ENCODE results near the gene ELMO3.
A peak's percentile ranks its signal among the peaks of the same experiment; 100 is the strongest.

ELMO3 gene

DNA sequence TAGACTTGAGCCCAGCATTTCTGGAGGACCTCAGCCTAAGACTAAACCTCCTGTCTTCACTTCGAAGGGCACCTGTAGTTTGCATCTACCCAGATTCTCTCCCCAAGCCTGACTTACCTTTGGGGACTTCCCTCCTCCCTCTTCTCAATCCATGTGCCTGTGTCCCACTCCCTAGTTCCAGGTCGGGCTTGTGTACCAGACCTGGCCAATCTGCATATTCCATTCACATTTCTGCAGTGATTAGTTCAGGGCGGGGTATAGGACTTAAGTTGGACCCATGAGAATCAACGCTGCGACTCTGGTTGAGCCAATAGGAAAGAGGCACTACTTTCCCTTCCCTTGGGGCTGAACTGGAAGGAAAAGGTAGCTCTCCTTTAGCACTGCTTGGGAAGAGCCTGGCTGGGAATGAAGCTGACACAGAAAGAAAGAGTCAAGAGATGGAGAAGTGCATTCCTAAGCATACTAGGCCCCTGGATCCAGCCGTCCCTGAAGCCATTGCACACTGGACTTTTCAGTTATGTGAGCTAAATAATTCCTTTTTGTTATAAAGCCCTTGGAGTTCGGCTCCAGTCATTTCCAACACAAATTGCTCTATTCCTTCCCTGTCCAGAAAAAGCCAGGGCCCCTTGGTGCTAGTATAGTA is 41.7 kb upstream of the ELMO3 start:
- no peaks in the 10 kb centered on the region for H3K9me3 ChIP-seq (ENCODE audit: control insufficient read depth, low read length)
- H3K27me3 ChIP-seq (ENCODE audit: control insufficient read depth, insufficient read depth, low read length, poor library complexity, severe bottlenecking), result peaks cover 100% of the 10 kb centered on the region
- WGBS, 2 experiments, result 52 to 56% methylated on average over 7 of the region's 7 CpGs
- no peak overlapping the region for H3K4me3 ChIP-seq (ENCODE audit: insufficient read depth, low read depth, low read length)
- no peak overlapping the region for H3K27ac ChIP-seq (ENCODE audit: insufficient read depth, low read depth, low read length, poor library complexity, severe bottlenecking)
- peaks cover 9% of the 10 kb centered on the region for H3K4me1 ChIP-seq (ENCODE audit: control insufficient read depth, insufficient read depth, low read length)
- no peaks in the 10 kb centered on the region for H3K36me3 ChIP-seq (ENCODE audit: control insufficient read depth, insufficient read depth, low read length)

DNA sequence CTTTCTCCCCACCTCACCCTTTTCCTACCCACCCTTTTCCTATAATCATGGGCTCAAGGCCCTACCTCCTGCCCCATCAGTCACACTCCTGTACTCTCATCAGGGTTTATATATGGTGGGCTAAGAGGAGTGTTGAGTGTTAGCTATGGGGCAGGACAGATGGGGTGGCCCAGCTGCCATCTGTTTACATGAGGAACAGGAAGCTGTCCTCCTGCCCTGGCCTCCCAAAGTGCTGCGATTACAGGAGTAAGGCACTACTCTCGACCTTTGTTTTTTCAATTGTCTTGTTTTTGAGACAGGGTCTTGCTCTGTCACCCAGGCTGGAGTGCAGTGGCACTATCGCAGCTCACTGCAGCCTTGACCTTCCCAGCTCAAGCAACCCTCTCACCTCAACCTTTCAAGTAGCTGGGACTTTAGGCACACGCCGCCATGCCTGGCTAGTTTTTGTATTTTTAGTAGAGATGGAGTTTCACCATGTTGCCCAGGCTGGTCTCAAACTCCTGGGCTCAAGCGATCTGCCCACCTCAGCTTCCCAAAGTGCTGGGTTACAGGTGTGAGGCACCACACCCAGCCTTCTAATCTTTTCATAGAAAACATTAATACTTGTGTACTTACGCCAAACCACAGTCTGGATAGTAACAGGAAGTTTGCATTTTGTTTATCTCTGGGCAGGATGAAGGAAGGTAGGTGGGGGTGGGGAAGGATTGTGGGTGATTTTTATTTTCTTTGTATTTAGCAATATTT is 40.9 kb upstream of the ELMO3 start:
- H3K4me3 ChIP-seq (ENCODE audit: insufficient read depth, low read depth, low read length), result no peak overlapping the region
- 54 to 57% methylated on average over 6 to 7 of the region's 7 CpGs for WGBS, 2 experiments
- peaks cover 100% of the 10 kb centered on the region for H3K27me3 ChIP-seq (ENCODE audit: control insufficient read depth, insufficient read depth, low read length, poor library complexity, severe bottlenecking)
- H3K27ac ChIP-seq (ENCODE audit: insufficient read depth, low read depth, low read length, poor library complexity, severe bottlenecking), result no peak overlapping the region
- H3K9me3 ChIP-seq (ENCODE audit: control insufficient read depth, low read length), result no peaks in the 10 kb centered on the region
- H3K36me3 ChIP-seq (ENCODE audit: control insufficient read depth, insufficient read depth, low read length), result no peaks in the 10 kb centered on the region
- H3K4me1 ChIP-seq (ENCODE audit: control insufficient read depth, insufficient read depth, low read length), result peaks cover 9% of the 10 kb centered on the region

DNA sequence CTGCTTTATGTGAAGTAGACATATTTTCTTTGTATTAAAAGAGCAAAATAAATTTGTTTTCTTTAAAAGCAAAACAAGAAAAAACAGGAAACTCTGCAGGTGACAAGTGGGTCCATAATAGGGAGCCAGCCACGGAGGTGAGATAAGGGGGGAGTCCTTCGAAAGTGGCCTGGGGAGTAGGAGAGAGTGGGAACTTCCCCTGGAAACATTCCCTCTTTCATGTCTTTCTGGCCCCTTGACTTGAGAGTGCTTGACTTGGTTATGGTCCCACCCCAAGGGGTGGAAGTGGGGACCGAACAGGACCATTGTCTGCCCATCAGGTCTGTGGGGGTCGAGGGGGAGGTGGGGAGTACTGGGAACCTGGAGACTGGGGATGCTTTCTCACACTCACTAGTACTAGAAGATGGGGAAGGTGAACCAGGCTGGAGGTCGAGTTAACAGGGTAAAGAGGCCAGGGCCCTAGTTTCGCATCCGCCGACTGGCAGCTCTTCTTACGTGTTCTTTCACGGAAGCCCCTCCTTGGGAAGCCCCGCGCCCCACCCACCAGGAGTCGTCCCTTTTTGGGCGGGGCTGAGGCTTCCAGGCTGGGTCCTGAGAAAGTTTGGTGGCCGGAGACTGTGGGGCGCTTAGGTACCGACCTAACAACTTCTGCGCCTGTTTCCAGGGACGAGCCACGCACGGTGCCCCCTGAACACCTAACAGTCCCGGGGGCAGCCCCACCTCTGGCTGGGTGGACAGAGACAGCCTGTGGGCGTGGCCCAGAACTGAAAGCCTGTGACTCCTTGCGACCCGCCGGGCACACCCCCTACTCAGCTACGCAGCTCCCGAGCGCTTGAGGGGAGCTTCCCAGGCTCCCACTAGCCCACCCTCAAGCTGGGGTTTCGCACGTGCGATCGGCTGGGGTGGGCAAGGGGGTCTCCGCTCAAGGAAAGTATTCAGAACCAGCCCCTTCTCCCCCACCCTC is 40.0 kb upstream of the ELMO3 start:
- Histone ChIP-seq H3K36me3 (ENCODE audit: control insufficient read depth, insufficient read depth, low read length) (no peaks in the 10 kb centered on the region), H3K27ac (ENCODE audit: insufficient read depth, low read depth, low read length, poor library complexity, severe bottlenecking) (no peak overlapping the region), H3K27me3 (ENCODE audit: control insufficient read depth, insufficient read depth, low read length, poor library complexity, severe bottlenecking) (peaks cover 100% of the 10 kb centered on the region), H3K9me3 (ENCODE audit: control insufficient read depth, low read length) (no peaks in the 10 kb centered on the region), H3K4me3 (ENCODE audit: insufficient read depth, low read depth, low read length) (peak overlapping the region; percentile 54), H3K4me1 (ENCODE audit: control insufficient read depth, insufficient read depth, low read length) (peaks cover 14% of the 10 kb centered on the region)
- WGBS, 2 experiments, result 5% methylated on average over 34 of the region's 34 CpGs

DNA sequence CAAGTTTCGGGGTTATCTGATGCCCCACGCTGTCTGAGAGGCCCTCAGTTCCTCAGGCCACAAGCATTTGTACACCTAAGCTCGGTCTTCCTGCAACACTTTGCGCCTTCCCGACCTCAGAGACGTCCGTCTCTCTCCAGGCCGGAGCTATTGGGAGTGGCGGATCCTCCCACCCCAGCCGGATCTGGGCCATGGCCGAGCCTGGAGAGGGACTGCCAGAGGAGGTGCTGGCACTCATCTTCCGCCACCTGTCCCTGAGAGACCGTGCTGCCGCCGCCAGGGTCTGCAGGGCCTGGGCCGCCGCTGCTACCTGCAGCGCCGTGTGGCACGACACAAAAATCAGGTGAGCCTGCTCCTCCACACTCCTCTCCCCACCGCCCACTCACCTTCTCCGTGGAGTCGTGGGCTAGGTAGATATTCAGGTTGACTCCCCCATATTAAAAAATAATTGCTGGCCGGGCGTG is 37.3 kb upstream of the ELMO3 start:
- no peaks in the 10 kb centered on the region for H3K36me3 ChIP-seq (ENCODE audit: control insufficient read depth, insufficient read depth, low read length)
- peaks cover 19% of the 10 kb centered on the region for H3K4me1 ChIP-seq (ENCODE audit: control insufficient read depth, insufficient read depth, low read length)
- no peak overlapping the region for H3K4me3 ChIP-seq (ENCODE audit: insufficient read depth, low read depth, low read length)
- H3K27ac ChIP-seq (ENCODE audit: insufficient read depth, low read depth, low read length, poor library complexity, severe bottlenecking), result no peak overlapping the region
- no peaks in the 10 kb centered on the region for H3K9me3 ChIP-seq (ENCODE audit: control insufficient read depth, low read length)
- WGBS, 2 experiments, result 24 to 25% methylated on average over 25 of the region's 25 CpGs
- peaks cover 100% of the 10 kb centered on the region for H3K27me3 ChIP-seq (ENCODE audit: control insufficient read depth, insufficient read depth, low read length, poor library complexity, severe bottlenecking)

DNA sequence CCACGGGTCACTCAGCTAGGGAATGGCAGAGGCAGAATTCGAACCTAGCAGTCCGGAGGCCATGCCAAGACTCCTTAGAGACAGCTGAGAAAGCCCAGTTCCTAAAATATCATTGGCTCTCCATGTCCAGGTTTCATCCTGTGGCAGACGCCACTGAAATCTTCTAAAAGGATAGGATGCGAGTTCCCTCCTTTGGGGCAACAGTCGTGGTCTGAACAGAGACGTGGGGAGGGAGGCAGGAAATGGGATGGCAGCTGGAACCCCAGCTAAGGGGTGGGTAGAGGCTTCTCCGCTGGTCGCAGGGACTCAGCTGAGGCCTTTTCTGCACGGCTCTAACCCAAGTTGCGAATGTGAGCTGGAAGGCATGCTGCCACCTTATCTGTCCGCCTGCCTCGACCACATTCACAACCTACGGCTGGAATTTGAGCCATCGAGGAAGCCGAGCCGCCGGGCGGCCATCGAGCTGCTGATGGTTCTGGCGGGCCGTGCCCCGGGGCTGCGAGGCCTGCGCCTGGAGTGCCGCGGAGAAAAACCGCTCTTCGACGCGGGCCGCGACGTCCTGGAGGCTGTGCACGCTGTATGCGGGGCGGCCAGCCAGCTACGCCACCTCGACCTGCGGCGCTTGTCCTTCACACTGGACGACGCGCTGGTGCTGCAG is 36.3 kb upstream of the ELMO3 start:
- 6 to 7% methylated on average over 44 of the region's 44 CpGs for WGBS, 2 experiments
- no peak overlapping the region for H3K27ac ChIP-seq (ENCODE audit: insufficient read depth, low read depth, low read length, poor library complexity, severe bottlenecking)
- peaks cover 19% of the 10 kb centered on the region for H3K4me1 ChIP-seq (ENCODE audit: control insufficient read depth, insufficient read depth, low read length)
- H3K9me3 ChIP-seq (ENCODE audit: control insufficient read depth, low read length), result no peaks in the 10 kb centered on the region
- H3K27me3 ChIP-seq (ENCODE audit: control insufficient read depth, insufficient read depth, low read length, poor library complexity, severe bottlenecking), result peaks cover 100% of the 10 kb centered on the region
- peak overlapping the region; percentile 32 for H3K4me3 ChIP-seq (ENCODE audit: insufficient read depth, low read depth, low read length)
- H3K36me3 ChIP-seq (ENCODE audit: control insufficient read depth, insufficient read depth, low read length), result no peaks in the 10 kb centered on the region

DNA sequence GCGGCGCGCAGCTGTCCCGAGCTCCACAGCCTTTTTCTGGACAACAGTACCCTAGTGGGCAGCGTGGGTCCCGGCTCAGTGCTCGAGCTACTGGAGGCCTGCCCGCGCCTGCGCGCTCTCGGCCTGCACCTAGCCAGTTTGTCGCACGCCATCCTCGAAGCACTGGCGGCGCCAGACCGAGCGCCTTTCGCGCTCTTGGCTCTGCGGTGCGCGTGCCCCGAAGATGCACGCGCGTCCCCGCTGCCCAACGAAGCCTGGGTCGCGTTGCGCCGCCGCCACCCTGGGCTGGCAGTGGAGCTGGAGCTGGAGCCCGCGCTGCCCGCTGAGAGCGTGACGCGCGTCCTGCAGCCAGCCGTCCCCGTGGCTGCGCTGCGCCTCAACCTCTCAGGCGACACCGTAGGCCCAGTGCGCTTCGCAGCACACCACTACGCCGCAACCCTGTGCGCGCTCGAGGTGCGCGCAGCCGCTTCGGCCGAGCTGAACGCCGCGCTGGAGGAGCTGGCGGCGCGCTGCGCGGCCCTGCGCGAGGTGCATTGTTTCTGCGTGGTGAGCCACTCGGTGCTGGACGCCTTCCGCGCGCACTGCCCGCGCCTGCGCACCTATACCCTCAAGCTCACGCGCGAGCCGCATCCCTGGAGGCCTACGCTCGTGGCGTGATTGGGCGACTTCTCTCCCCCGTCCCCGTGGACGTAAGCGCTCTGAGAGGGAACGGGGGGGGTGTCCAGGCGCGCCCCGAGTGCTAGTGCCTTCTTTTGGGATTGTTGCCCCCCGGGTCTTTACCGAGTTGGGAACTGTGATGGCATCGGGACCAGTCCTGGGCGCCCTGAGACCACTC is 35.5 kb upstream of the ELMO3 start:
- H3K27ac ChIP-seq (ENCODE audit: insufficient read depth, low read depth, low read length, poor library complexity, severe bottlenecking), result no peak overlapping the region
- H3K9me3 ChIP-seq (ENCODE audit: control insufficient read depth, low read length), result no peaks in the 10 kb centered on the region
- WGBS, 2 experiments, result 2% methylated on average over 99 of the region's 99 CpGs
- H3K4me1 ChIP-seq (ENCODE audit: control insufficient read depth, insufficient read depth, low read length), result peaks cover 19% of the 10 kb centered on the region
- H3K36me3 ChIP-seq (ENCODE audit: control insufficient read depth, insufficient read depth, low read length), result no peaks in the 10 kb centered on the region
- peaks cover 100% of the 10 kb centered on the region for H3K27me3 ChIP-seq (ENCODE audit: control insufficient read depth, insufficient read depth, low read length, poor library complexity, severe bottlenecking)
- peak overlapping the region; percentile 32 for H3K4me3 ChIP-seq (ENCODE audit: insufficient read depth, low read depth, low read length)

DNA sequence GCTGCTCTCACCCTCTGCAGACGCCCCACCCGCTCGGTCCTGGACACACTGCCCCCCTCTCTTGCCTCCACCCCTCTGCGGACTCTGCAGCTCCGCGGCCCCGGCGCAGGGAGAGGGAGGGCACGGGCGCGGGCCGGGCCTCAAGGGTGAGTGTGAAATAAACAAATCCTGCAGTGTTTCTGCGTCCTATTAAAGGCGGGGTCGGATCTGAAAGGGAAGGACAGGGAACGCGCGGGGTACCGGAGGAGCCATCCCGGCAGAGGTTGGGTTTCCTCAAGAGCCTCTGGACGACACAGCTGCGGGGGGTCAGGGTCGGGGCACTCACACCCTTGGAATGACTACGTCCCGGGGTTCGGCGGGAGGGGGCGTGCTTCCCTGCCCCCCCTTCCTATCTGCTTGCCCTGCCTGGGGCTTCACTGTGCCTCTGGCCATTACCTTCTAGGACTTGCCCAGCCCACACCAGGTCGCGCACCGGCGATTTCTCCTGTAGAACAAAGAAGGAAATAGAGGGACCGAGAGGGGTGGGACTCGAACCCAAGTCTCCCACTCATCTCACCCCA is 34.9 kb upstream of the ELMO3 start:
- no peaks in the 10 kb centered on the region for H3K36me3 ChIP-seq (ENCODE audit: control insufficient read depth, insufficient read depth, low read length)
- no peak overlapping the region for H3K27ac ChIP-seq (ENCODE audit: insufficient read depth, low read depth, low read length, poor library complexity, severe bottlenecking)
- peaks cover 17% of the 10 kb centered on the region for H3K4me1 ChIP-seq (ENCODE audit: control insufficient read depth, insufficient read depth, low read length)
- peaks cover 100% of the 10 kb centered on the region for H3K27me3 ChIP-seq (ENCODE audit: control insufficient read depth, insufficient read depth, low read length, poor library complexity, severe bottlenecking)
- H3K9me3 ChIP-seq (ENCODE audit: control insufficient read depth, low read length), result no peaks in the 10 kb centered on the region
- 3% methylated on average over 34 of the region's 34 CpGs for WGBS, 2 experiments
- peak overlapping the region; percentile 32 for H3K4me3 ChIP-seq (ENCODE audit: insufficient read depth, low read depth, low read length)

DNA sequence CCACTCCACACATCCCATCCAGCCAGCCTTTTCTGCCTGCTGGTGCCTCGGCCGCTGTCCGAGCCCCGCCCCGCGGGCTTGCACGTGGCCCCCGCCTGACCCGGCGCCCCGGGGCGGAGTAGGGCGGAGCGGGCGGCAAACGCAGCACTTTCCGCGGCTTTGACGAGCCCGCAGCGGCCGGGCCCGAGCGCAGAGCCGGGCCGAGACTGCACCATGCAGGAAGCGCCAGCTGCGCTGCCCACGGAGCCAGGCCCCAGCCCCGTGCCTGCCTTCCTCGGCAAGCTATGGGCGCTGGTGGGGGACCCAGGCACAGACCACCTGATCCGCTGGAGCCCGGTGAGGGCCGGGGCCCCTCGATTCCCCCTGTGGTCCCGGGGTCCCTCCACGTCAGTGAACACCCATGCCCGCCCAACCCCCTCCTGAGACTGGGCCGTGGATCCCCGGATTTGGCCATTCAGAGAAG is 34.3 kb upstream of the ELMO3 start, which contains the start of gene HSF4:
Gene HSF4 (plus strand): TSS at position 147 of the 463 bp plus-strand sequence. CDS start 67 bp downstream, at position 214.
- H3K4me3 ChIP-seq (ENCODE audit: insufficient read depth, low read depth, low read length), result peak within 1 kb of the TSS; percentile 32
- peaks cover 12% of the 10 kb centered on the region for H3K4me1 ChIP-seq (ENCODE audit: control insufficient read depth, insufficient read depth, low read length)
- H3K36me3 ChIP-seq (ENCODE audit: control insufficient read depth, insufficient read depth, low read length), result no peaks in the 10 kb centered on the region
- no peak within 1 kb of the TSS for H3K27ac ChIP-seq (ENCODE audit: insufficient read depth, low read depth, low read length, poor library complexity, severe bottlenecking)
- no peaks in the 10 kb centered on the region for H3K9me3 ChIP-seq (ENCODE audit: control insufficient read depth, low read length)
- 3 to 4% methylated on average over 41 of the region's 41 CpGs for WGBS, 2 experiments
- H3K27me3 ChIP-seq (ENCODE audit: control insufficient read depth, insufficient read depth, low read length, poor library complexity, severe bottlenecking), result peaks cover 100% of the 10 kb centered on the region
